Ecto neural progenitor cell (in vitro differentiated cells): Measurements from ENCODE around the gene MGST2.

Experiments
- DNase-seq: peaks from one replicate; pipeline ENCODE4 v3.0.0-alpha.2; 2018; ENCODE audit warnings: low spot score

MGST2 gene

GRCh38 chr4:139704915-139705485, 39.4 kb downstream of the MGST2 start:
- no peak for DNase-seq

DNA sequence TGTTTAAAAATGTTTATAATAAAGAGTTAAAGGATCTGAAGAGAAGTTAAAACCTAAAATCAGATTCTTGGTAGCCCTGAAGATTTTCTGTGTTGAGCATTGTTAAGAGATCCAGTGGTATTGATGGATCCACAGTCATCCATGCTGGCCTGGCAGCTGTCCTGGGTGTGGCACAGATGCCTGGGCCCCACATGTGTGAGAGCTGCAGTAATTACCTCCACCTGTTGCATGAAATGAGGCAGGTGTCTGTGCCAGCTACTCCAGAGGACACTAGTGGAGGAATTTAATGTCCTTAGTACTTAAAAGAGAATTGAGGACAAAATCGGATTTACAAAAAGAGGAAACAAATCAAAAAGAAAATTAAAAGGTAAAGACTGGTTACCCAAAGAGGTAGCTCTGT, 44.0 kb downstream of the MGST2 start:
- no peak for DNase-seq

GRCh38 chr4:139710073-139710472, 44.5 kb downstream of the MGST2 start:
- no peak for DNase-seq

DNA sequence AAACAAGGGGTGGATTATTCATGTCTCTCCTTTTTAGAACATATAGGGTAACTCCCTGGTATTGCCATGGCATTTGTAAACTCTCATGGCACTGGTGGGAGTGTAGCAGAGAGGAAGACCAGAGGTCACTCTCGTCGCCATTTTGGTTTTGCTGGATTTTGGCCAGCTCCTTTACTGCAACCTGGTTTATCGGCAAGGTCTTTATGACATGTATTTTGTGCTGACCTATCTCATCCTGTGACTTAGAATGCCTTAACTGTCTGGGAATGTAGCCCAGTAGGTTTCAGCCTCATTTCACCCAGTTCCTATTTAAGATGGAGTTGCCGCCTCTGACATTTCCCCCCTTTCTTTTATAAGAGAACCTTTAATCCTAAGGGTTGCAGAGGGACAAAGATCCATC, 45.8 kb downstream of the MGST2 start:
- no peak for DNase-seq

GRCh38 chr4:139712882-139713281, 47.3 kb downstream of the MGST2 start:
- DNase-seq = no peak

DNA sequence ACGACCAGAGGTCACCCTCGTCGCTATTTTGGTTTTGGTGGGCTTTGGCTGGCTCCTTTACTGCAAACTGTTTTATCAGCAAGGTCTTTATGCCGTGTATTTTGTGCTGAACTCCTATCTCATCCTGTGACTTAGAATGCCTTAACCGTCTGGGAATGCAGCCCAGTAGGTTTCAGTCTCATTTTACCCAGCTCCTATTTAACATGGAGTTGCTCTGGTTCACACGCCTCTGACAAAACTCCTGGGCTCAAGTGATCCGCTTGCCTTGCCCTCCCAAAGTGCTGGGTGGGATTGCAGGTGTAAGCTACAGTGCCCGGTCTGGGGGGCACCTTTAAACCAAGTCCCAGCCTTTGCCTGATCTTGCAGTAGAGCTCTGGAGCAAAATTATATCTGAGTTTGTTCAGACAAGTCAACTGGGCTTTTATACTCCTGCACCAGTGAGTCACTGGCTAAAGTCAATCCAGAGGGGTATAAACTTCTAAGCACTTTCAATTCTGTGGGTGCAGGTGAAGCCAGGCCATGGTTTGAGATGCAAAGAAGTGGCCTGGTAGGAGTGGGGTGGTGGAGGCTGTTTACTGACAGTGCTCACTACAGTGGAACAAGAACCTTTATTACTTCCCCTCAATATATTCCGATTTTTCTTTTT, 50.2 kb downstream of the MGST2 start:
- no peak for DNase-seq

- no peak for DNase-seq
Observed at GRCh38 chr4:139718358-139718757, 52.7 kb downstream of the MGST2 start.

- DNase-seq = no peak
Observed at GRCh38 chr4:139718833-139719232, 53.2 kb downstream of the MGST2 start.

- no peak for DNase-seq
Observed at GRCh38 chr4:139719381-139720101, 53.9 kb downstream of the MGST2 start.

GRCh38 chr4:139720806-139721205, 55.2 kb downstream of the MGST2 start:
- no peak for DNase-seq

GRCh38 chr4:139721789-139722188, 56.2 kb downstream of the MGST2 start:
- DNase-seq = no peak

- no peak for DNase-seq
Observed at GRCh38 chr4:139725236-139725635, 59.6 kb downstream of the MGST2 start.

GRCh38 chr4:139726615-139727014, 61.0 kb downstream of the MGST2 start:
- DNase-seq = no peak

DNA sequence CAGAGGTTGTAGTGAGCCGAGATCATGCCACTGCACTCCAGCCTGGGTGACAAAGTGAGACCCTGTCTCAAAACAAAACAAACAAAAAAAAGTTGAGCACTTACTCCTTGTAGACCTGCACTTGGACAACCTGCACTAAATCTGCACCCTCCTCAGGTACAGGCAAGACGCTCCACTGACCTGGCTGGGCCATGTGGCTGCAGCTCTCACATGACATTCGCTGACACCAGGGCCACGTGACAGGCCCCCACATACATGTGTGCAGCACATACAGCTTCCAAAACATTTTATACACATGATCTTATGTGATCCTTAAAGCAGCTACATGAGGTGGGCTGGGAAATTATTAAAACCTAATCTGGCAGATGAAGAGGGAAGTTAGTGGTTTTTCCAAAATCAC, 62.5 kb downstream of the MGST2 start:
- DNase-seq = no peak

DNA sequence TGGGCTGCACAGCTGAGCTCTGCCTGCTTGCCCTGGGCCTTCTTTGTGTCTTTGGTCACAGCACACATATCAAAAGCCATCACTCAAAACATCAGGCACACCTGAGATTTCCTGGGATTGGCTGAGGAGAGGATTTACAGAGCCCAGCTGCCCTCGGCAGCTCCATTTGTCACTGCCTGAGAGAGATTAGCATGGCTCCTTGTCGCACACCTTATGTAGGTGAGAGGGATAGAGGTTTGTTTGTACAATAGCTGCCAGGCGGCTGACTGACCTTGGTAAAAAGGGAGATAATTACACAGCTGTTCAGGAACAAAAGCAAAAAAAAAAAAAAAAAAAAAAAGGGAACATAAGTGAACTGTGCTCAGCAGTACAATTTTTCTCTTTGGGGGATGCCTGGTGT, 63.2 kb downstream of the MGST2 start:
- no peak for DNase-seq

GRCh38 chr4:139732991-139733570, 67.5 kb downstream of the MGST2 start:
- no peak for DNase-seq

DNA sequence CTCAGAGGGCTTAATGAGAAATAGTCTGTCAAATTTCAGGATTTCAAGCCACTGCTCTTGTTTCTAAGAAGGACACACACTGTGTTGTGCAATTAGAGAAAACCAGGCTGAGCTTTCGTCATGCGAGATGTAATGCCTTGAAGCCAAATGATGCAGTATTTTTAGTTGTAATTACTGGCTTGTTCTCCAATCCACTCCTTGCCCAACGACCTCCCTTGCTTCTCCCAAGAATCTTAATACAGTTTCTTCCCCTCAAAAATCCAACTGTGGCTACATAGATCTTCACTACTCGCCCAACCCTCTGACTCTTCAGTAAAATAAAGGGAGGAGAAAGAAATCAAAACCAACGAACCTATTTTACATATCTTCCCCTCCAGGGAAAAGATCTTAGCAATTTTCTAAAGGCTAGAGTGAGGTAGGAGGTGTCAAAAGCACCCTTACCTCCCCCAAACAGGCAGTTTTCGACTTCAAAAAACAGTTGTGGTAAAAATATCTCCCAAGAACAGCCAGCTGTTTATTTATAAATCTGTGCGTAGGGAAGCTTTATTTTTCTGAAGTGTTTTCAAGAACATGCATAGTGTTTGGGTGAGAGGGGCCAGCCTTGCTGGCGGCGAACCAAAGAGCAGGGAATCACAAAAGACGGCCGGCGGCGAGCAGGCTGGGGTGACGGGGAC, 68.7 kb downstream of the MGST2 start:
- DNase-seq = no peak

- DNase-seq = peak; percentile 96
Observed at GRCh38 chr4:139734875-139735380, 69.3 kb downstream of the MGST2 start.

DNA sequence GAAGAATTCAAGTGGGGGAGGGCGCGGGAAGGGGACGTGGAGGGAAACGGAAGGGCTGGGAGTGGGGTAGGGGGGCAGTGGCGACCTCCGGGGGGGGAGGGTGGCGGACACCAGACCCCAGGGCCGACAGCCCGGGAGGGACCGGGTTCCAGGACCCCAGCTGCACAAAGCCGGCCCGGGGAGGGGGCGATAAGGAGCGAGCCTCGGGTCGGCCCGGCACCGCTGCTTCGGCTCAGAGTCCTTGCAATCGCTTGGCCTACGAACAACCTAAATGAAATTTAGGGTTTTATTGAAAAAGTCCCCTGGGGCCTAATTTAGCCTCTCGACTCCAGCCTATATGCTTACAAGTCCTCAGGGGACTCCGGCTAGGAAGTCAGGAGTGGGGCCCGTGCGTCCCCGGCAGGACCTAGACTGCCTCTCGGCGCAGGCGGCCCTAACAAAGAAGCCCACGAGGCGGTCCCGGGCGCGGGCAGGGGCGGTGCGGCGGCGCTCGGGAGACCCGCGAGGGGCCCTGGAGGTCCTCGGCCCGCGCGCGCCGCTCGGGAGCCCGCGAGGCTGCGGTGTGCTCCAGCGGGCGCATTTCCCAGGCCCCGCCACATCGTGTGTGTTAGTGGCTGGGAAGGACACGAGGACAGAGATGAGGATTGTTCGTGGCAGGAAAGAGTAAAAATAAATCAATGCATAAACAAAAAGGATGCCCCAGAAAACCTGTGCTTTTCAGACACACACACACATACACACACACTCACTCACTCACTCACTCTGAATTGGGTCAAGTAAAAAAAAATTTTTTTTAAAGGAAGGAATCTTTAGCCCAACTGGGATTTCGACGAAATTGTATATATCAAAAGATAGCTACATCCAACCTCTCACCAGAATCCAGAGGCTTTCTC, 70.0 kb downstream of the MGST2 start:
- peak; percentile 79 for DNase-seq

- DNase-seq = no peak
Observed at GRCh38 chr4:139736274-139736660, 70.6 kb downstream of the MGST2 start.

- DNase-seq = no peak
Observed at GRCh38 chr4:139736661-139737060, 71.0 kb downstream of the MGST2 start.
